Prostate gland (tissue), 2 donors: ENCODE data around the gene WNT3A. TPM values are rescaled to one million over a fixed set of nuclear protein-coding genes. Genes with fewer than 3 reads are reported as not detected.
"Not testable (repeated sequence)": the region's sequence is repeated elsewhere in the genome, so short reads cannot be mapped to it uniquely, and the experiment has no call there.

Experiments
- DNase-seq: peaks from one replicate; pipeline ENCODE4 v3.0.0-alpha.2; 2019; ENCODE audit warnings: low spot score
- H3K27ac ChIP-seq, 2 donors: fragments of 200-600 bp; sonication (generic); 2 replicates each; pipeline ENCODE4 v1.5.1; 2017 to 2019
- H3K27me3 ChIP-seq: fragments of 200-600 bp; sonication (generic); replicated peaks from 2 replicates; pipeline ENCODE4 v1.5.1; 2019; ENCODE audit not compliant: insufficient read depth
- H3K36me3 ChIP-seq, 2 donors: fragments of 200-600 bp; sonication (generic); 1 replicate in 1 of 2; 2 replicates in 1 of 2; pipeline versions ENCODE4 v1.5.1 to v1.8.1; 2017 to 2019
- H3K4me1 ChIP-seq: fragments of 200-600 bp; sonication (generic); replicated peaks from 2 replicates; pipeline ENCODE4 v1.5.1; 2019
- H3K4me3 ChIP-seq, 2 donors: fragments of 200-600 bp; sonication (generic); 2 replicates each; pipeline ENCODE4 v1.5.1; 2017 to 2019
- H3K9me3 ChIP-seq: fragments of 200-600 bp; sonication (generic); 2 replicates; pipeline ENCODE4 v1.5.1; 2017
- CTCF ChIP-seq, 4 experiments: fragments of 200-600 bp in 2 of 4; fragments of 450-650 bp in 2 of 4; sonication (generic) in 2 of 4; IDR thresholded peaks; 1 replicate in 3 of 4; 2 replicates in 1 of 4; pipeline ENCODE4 v1.5.1; 2016 to 2019; ENCODE audit warnings: antibody characterized with exemption in 4 of 4, mild to moderate bottlenecking in 2 of 4, moderate library complexity in 2 of 4
- POLR2A ChIP-seq: fragments of 450-650 bp; IDR thresholded peaks from one replicate; pipeline ENCODE4 v1.6.1; 2016; ENCODE audit warnings: antibody characterized with exemption, mild to moderate bottlenecking
- POLR2AphosphoS5 ChIP-seq: sonication (generic); formaldehyde crosslinking; IDR thresholded peaks from one replicate; pipeline ENCODE4 v1.6.1; 2017; ENCODE audit warnings: antibody characterized with exemption
- WGBS: methylation state at CpG from one replicate; pipeline ENCODE4 v1.1.5; 2018; 5-methylcytosine and 5-hydroxymethylcytosine counted together
- intact Hi-C: fragments of 100-400 bp; cut with DNase I; formaldehyde crosslinking; loops from one replicate; pipeline ENCODE4 v1.14.2; 2022
- total RNA-seq, 2 donors: library from RNA; depleted of rRNA; stranded (reverse); fragments of >200 nt; gene quantifications; one replicate each; pipeline ENCODE4 v1.1.0, GENCODE V29; 2016

WNT3A gene
- total RNA-seq, 2 donors from 2014 or later: 2.4 to 4.8 TPM

- no peak for DNase-seq
- no peaks in the 10 kb centered on the region for H3K9me3 ChIP-seq
- TF ChIP-seq CTCF (IDR thresholded peaks at IDR 0.05): no peak
- TF ChIP-seq POLR2A: no peak
- TF ChIP-seq POLR2AphosphoS5: no peak
- no peaks in the 10 kb centered on the region for H3K36me3 ChIP-seq
- no peak overlapping the region for H3K4me3 ChIP-seq
- 92% methylated on average over 9 of the region's 9 CpGs for WGBS
- no peak overlapping the region for H3K27ac ChIP-seq
- no peaks in the 10 kb centered on the region for H3K27me3 ChIP-seq
- intact Hi-C loops: no loop called here
- H3K4me1 ChIP-seq: no peaks in the 10 kb centered on the region
Observed at GRCh38 chr1:228018961-228019721, 12.3 kb downstream of the WNT3A start.

GRCh38 chr1:228019722-228020083, 12.9 kb downstream of the WNT3A start:
- H3K27ac ChIP-seq, DNase-seq, H3K4me1 ChIP-seq, H3K27me3 ChIP-seq, H3K4me3 ChIP-seq, H3K36me3 ChIP-seq, intact Hi-C loops, H3K9me3 ChIP-seq: not testable (repeated sequence)
- WGBS: 94% methylated on average over 5 of the region's 5 CpGs

- WGBS: 88% methylated on average over 18 of the region's 18 CpGs
Observed at GRCh38 chr1:228020686-228021354, 14.0 kb downstream of the WNT3A start.

GRCh38 chr1:228021355-228022030, 14.7 kb downstream of the WNT3A start:
- Histone ChIP-seq H3K36me3 (no peaks in the 10 kb centered on the region), H3K9me3 (no peaks in the 10 kb centered on the region), H3K4me1 (no peaks in the 10 kb centered on the region), H3K4me3 (no peak overlapping the region), H3K27ac (no peak overlapping the region), H3K27me3 (no peaks in the 10 kb centered on the region)
- DNase-seq: no peak
- intact Hi-C loops: no loop called here
- TF ChIP-seq POLR2A (no peak), POLR2AphosphoS5 (no peak), CTCF (IDR thresholded peaks at IDR 0.05) (no peak)
- 39% methylated on average over 21 of the region's 21 CpGs for WGBS

More at GRCh38 chr1:228020686-228021354, 14.0 kb downstream of the WNT3A start:
- H3K9me3 ChIP-seq: no peaks in the 10 kb centered on the region
- no peaks in the 10 kb centered on the region for H3K36me3 ChIP-seq
- H3K27me3 ChIP-seq: no peaks in the 10 kb centered on the region
- DNase-seq: no peak
- TF ChIP-seq POLR2A (no peak), CTCF (IDR thresholded peaks at IDR 0.05) (no peak)
- H3K4me3 ChIP-seq: no peak overlapping the region
- no peak overlapping the region for H3K27ac ChIP-seq
- intact Hi-C loops: no loop called here
- H3K4me1 ChIP-seq: no peaks in the 10 kb centered on the region

GRCh38 chr1:228022571-228023293, 15.9 kb downstream of the WNT3A start:
- Histone ChIP-seq H3K27ac (no peak overlapping the region), H3K27me3 (no peaks in the 10 kb centered on the region), H3K4me3 (no peak overlapping the region), H3K9me3 (no peaks in the 10 kb centered on the region), H3K4me1 (no peaks in the 10 kb centered on the region), H3K36me3 (no peaks in the 10 kb centered on the region)
- intact Hi-C loops: no loop called here
- TF ChIP-seq CTCF (IDR thresholded peaks at IDR 0.05) (no peak), POLR2AphosphoS5 (no peak), POLR2A (no peak)
- DNase-seq: no peak
- 92% methylated on average over 25 of the region's 28 CpGs for WGBS
